HPDE6-E6E7 (cell line): ENCODE measurements around the gene ZNF771.

Experiments used
- DNase-seq: peaks from one replicate; pipeline ENCODE4 v3.0.0; 2011; ENCODE audit warnings: missing footprints; ENCODE audit errors: extremely low spot score

ZNF771 gene

GRCh38 chr16:30464078-30464477 lies 56.7 kb downstream of the ZNF771 start:
- no peak for DNase-seq
